DOHH2 (cell line): ENCODE data around the gene NCBP2.

Experiments used
- H3F3A ChIP-seq: fragments of 200-600 bp; sonication (generic), shearing (Covaris generic); 2 replicates; pipeline ENCODE4 v1.6.0; 2016; ENCODE audit warnings: antibody characterized with exemption, mild to moderate bottlenecking; ENCODE audit not compliant: control insufficient read depth, insufficient read depth
- H3K27ac ChIP-seq: fragments of 200-600 bp; sonication (generic); 2 replicates; pipeline ENCODE4 v1.5.1; 2014; ENCODE audit warnings: low read depth, mild to moderate bottlenecking, low read length, moderate library complexity
- H3K27me3 ChIP-seq: fragments of 200-600 bp; sonication (generic); 2 replicates; pipeline ENCODE4 v1.6.1; 2014; ENCODE audit warnings: mild to moderate bottlenecking, low read length, mixed read lengths; ENCODE audit not compliant: control insufficient read depth
- H3K36me3 ChIP-seq: fragments of 200-600 bp; sonication (generic); 2 replicates; pipeline ENCODE4 v1.6.1; 2014; ENCODE audit warnings: mild to moderate bottlenecking, low read length, moderate library complexity, mixed read lengths; ENCODE audit not compliant: control insufficient read depth
- H3K4me1 ChIP-seq: fragments of 200-600 bp; sonication (generic); 2 replicates; pipeline ENCODE4 v1.6.1; 2014; ENCODE audit warnings: mild to moderate bottlenecking, low read length, mixed read lengths; ENCODE audit not compliant: control insufficient read depth
- H3K4me2 ChIP-seq: fragments of 200-600 bp; sonication (generic); 2 replicates; pipeline ENCODE4 v1.6.0; 2014; ENCODE audit warnings: mild to moderate bottlenecking, low read length, moderate library complexity
- H3K4me3 ChIP-seq: fragments of 200-600 bp; sonication (generic); 2 replicates; pipeline ENCODE4 v1.5.1; 2014; ENCODE audit warnings: mild to moderate bottlenecking, low read length, mixed read lengths
- H3K79me2 ChIP-seq: fragments of 200-600 bp; sonication (generic); 2 replicates; pipeline ENCODE4 v1.6.1; 2014; ENCODE audit warnings: mild to moderate bottlenecking, low read length, mixed read lengths; ENCODE audit not compliant: control insufficient read depth
- H3K9me2 ChIP-seq: fragments of 200-600 bp; sonication (generic); replicated peaks from 2 replicates; pipeline ENCODE4 v1.6.1; 2014; ENCODE audit warnings: mild to moderate bottlenecking, low read length, mixed read lengths; ENCODE audit not compliant: control insufficient read depth
- H3K9me3 ChIP-seq: fragments of 200-600 bp; sonication (generic); 2 replicates; pipeline ENCODE4 v1.6.1; 2014; ENCODE audit warnings: antibody characterized with exemption, low read length, mixed read lengths; ENCODE audit not compliant: control insufficient read depth, insufficient read depth
- H4K20me1 ChIP-seq: fragments of 200-600 bp; sonication (generic); 2 replicates; pipeline ENCODE4 v1.6.0; 2014; ENCODE audit warnings: low read depth, mild to moderate bottlenecking, antibody characterized with exemption, low read length, moderate library complexity; ENCODE audit not compliant: control insufficient read depth, insufficient read depth
- EZH2phosphoT487 ChIP-seq: fragments of 200-600 bp; sonication (generic); IDR thresholded peaks from 2 replicates; pipeline ENCODE4 v1.6.1; 2017; ENCODE audit warnings: borderline replicate concordance, mild to moderate bottlenecking, antibody characterized with exemption, low read length, moderate library complexity, mixed read lengths
- TF ChIP-seq, protein P1 (sequence below): fragments of 200-600 bp; sonication (generic); IDR thresholded peaks from one replicate; pipeline ENCODE4 v1.5.1; 2014; ENCODE audit warnings: antibody characterized with exemption, mild to moderate bottlenecking, low read depth, low read length; ENCODE audit not compliant: poor library complexity, severe bottlenecking

The NCBP2 gene

DNA sequence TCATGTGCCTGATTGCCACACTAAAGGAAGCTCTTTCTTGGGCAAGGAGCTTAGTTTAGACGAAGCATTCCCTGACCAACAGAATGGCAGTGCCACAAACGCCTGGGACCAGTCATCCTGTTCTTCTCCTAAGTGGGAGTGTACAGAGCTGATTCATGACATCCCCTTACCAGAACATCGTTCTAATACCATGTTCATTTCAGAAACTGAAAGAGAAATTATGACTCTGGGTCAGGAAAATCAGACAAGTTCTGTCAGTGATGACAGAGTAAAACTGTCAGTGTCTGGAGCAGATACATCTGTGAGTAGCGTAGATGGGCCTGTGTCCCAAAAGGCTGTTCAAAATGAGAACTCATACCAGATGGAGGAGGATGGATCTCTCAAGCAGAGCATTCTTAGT is 56.2 kb downstream of the NCBP2 start:
- TF ChIP-seq, protein P1, sequence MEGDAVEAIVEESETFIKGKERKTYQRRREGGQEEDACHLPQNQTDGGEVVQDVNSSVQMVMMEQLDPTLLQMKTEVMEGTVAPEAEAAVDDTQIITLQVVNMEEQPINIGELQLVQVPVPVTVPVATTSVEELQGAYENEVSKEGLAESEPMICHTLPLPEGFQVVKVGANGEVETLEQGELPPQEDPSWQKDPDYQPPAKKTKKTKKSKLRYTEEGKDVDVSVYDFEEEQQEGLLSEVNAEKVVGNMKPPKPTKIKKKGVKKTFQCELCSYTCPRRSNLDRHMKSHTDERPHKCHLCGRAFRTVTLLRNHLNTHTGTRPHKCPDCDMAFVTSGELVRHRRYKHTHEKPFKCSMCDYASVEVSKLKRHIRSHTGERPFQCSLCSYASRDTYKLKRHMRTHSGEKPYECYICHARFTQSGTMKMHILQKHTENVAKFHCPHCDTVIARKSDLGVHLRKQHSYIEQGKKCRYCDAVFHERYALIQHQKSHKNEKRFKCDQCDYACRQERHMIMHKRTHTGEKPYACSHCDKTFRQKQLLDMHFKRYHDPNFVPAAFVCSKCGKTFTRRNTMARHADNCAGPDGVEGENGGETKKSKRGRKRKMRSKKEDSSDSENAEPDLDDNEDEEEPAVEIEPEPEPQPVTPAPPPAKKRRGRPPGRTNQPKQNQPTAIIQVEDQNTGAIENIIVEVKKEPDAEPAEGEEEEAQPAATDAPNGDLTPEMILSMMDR, result no peak
- TF ChIP-seq EZH2phosphoT487, result no peak
- H3F3A ChIP-seq, result no peaks in the 10 kb centered on the region; the same call in 1 of the 2 replicates
- H4K20me1 ChIP-seq, result 0 out of 2 replicates have a peak, but pooled peaks cover 7% of the 10 kb centered on the region
- H3K4me3 ChIP-seq, result no peak overlapping the region
- H3K4me1 ChIP-seq, result no peaks in the 10 kb centered on the region
- peaks cover 56% of the 10 kb centered on the region for H3K36me3 ChIP-seq
- no peaks in the 10 kb centered on the region for H3K9me3 ChIP-seq
- no peak overlapping the region for H3K27ac ChIP-seq
- H3K27me3 ChIP-seq, result no peaks in the 10 kb centered on the region
- no peak overlapping the region for H3K4me2 ChIP-seq
- peaks cover 90% of the 10 kb centered on the region for H3K79me2 ChIP-seq
- H3K9me2 ChIP-seq, result no peaks in the 10 kb centered on the region
